ENCODE data around the gene TNS1.

Gene TNS1

DNA sequence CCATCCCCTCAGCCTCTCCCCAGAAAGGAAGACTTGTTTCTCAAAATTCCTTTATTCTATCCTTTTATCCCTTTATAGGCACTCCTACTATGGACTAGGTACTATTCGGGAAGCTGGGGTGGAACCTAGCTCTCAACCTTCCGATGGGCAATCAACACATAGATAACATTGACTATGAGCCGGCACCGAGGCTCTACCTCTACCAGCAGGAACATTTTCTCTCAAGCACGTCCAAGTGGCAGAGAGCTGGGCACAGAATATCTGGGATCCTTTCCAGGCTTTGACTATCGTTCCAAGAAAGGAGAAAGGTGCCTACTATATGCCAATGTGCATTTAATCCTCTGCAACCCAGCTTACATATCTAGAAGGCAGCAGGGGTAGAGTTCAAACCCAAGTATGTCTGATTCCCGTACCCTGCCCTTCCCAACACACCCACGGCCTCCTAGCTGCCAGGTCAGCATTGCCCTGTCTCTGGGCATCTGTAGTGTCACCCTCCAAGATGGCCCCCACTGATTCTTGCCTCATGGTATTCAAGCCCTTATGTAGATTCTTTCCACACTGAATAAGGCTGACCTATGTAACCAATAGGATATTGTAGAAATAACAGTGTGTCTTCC, 28.3 kb downstream of the TNS1 start:
- H3K4me3 ChIP-seq (IDR thresholded peaks at IDR 0.05; ENCODE audit: insufficient read depth, low read depth, low read length) = no peak overlapping the region
- H3K4me1 ChIP-seq (ENCODE audit: low read depth, poor library complexity, severe bottlenecking) = no peaks in the 10 kb centered on the region
- no peaks in the 10 kb centered on the region for H3K27me3 ChIP-seq (ENCODE audit: insufficient read depth, low read depth)
- H3K79me2 ChIP-seq (ENCODE audit: insufficient read depth, low read depth) = no peaks in the 10 kb centered on the region
- no peaks in the 10 kb centered on the region for H3K36me3 ChIP-seq (ENCODE audit: insufficient read depth)
- H3K9ac ChIP-seq = no peak overlapping the region
- H3K27ac ChIP-seq = no peak overlapping the region
- no peak overlapping the region for H3K4me2 ChIP-seq
- no peak overlapping the region for H2AFZ ChIP-seq (ENCODE audit: low read depth)
- no peaks in the 10 kb centered on the region for H4K20me1 ChIP-seq (ENCODE audit: insufficient read depth)
- TF ChIP-seq, protein P1, sequence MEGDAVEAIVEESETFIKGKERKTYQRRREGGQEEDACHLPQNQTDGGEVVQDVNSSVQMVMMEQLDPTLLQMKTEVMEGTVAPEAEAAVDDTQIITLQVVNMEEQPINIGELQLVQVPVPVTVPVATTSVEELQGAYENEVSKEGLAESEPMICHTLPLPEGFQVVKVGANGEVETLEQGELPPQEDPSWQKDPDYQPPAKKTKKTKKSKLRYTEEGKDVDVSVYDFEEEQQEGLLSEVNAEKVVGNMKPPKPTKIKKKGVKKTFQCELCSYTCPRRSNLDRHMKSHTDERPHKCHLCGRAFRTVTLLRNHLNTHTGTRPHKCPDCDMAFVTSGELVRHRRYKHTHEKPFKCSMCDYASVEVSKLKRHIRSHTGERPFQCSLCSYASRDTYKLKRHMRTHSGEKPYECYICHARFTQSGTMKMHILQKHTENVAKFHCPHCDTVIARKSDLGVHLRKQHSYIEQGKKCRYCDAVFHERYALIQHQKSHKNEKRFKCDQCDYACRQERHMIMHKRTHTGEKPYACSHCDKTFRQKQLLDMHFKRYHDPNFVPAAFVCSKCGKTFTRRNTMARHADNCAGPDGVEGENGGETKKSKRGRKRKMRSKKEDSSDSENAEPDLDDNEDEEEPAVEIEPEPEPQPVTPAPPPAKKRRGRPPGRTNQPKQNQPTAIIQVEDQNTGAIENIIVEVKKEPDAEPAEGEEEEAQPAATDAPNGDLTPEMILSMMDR (conservative IDR thresholded peaks at IDR 0.05; ENCODE audit: low read depth, low read length) = no peak

DNA sequence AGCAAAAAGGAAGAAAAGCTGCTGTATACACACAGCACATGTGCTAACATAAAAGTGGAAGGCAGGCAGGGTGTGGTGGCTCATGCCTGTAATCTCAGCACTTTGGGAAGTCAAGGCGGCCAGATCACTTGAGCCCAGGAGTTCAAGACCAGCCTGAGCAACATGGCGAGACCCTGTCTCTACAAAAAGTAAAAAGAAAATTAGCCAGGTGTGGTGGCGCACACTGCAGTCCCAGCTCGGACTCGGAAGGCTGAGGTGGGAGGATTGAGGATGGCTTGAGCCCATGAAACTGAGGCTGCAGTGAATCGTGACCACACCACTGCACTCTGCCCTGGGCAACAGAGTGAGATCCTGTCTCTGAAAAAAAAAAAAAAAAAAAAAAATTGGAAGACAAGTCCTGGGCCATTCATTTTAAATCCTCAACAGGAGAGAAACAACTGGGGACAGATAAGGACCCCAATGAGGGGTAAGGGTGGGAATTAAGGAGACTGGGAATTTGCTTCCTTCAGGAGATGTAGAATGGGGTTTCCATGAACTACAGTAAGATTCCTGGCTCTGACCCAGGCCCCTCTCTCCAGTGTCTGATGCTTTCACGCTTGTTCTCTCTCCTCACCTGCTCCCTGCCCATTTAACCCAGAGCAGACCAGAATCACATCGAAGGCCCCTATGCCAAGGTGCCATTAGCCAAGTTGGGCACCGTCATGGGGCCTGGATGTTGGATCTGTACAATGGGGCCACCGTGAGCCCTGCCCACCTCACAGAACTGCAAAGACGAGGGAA, 29.6 kb downstream of the TNS1 start:
- no peaks in the 10 kb centered on the region for H3K4me1 ChIP-seq (ENCODE audit: low read depth, poor library complexity, severe bottlenecking)
- no peak overlapping the region for H3K27ac ChIP-seq
- H4K20me1 ChIP-seq (ENCODE audit: insufficient read depth) = no peaks in the 10 kb centered on the region
- H3K4me2 ChIP-seq = no peak overlapping the region
- no peaks in the 10 kb centered on the region for H3K27me3 ChIP-seq (ENCODE audit: insufficient read depth, low read depth)
- TF ChIP-seq, protein P1 (conservative IDR thresholded peaks at IDR 0.05; ENCODE audit: low read depth, low read length) = no peak
- no peak overlapping the region for H3K4me3 ChIP-seq (IDR thresholded peaks at IDR 0.05; ENCODE audit: insufficient read depth, low read depth, low read length)
- H2AFZ ChIP-seq (ENCODE audit: low read depth) = no peak overlapping the region
- no peaks in the 10 kb centered on the region for H3K79me2 ChIP-seq (ENCODE audit: insufficient read depth, low read depth)
- no peak overlapping the region for H3K9ac ChIP-seq
- no peaks in the 10 kb centered on the region for H3K36me3 ChIP-seq (ENCODE audit: insufficient read depth)

DNA sequence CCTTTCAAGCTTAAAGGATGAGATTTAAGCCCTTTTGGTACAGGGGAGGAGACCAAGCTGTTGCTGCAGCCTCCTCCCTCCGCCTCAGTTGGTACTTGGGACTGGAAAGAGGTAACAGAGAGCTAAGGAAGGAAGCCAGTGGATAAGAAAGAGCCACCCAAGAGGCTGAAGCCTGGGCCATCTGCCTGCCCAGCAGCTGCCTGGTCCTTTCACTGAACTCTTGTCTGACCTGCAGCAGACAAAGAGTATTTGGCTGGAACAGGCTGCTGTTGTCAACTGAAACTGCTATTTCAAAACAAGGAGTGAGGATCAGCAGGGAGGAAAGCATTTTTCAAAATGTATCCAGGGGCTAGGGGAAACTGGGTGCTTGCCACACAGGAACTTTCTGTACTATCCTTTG, 30.3 kb downstream of the TNS1 start:
- no peak overlapping the region for H3K9ac ChIP-seq
- no peaks in the 10 kb centered on the region for H4K20me1 ChIP-seq (ENCODE audit: insufficient read depth)
- H3K79me2 ChIP-seq (ENCODE audit: insufficient read depth, low read depth) = no peaks in the 10 kb centered on the region

DNA sequence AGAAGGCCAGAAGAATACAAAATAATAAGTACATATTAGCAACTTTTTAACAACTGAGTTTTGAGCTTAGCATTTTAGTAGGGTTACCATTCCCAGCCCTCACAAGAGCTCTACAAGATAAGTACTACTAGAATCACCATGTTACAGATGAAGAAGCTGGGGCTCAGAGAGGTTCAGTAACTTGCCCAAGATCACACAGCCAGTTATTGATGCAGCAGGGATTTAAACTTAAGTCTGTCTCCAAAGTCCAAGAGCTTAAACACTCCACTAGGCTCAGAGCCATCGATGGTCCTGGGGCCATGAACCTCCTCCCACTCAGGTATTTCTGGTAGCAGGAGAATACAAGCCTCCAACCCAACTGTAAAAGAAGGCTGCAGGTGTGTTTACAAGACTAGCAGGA, 30.8 kb downstream of the TNS1 start:
- Histone ChIP-seq H3K79me2 (ENCODE audit: insufficient read depth, low read depth) (no peaks in the 10 kb centered on the region), H4K20me1 (ENCODE audit: insufficient read depth) (no peaks in the 10 kb centered on the region), H3K4me1 (ENCODE audit: low read depth, poor library complexity, severe bottlenecking) (no peaks in the 10 kb centered on the region), H3K4me2 (no peak overlapping the region), H2AFZ (ENCODE audit: low read depth) (no peak overlapping the region), H3K27me3 (ENCODE audit: insufficient read depth, low read depth) (no peaks in the 10 kb centered on the region), H3K27ac (no peak overlapping the region), H3K9ac (no peak overlapping the region), H3K4me3 (IDR thresholded peaks at IDR 0.05; ENCODE audit: insufficient read depth, low read depth, low read length) (no peak overlapping the region), H3K36me3 (ENCODE audit: insufficient read depth) (no peaks in the 10 kb centered on the region)
- TF ChIP-seq, protein P1 (conservative IDR thresholded peaks at IDR 0.05; ENCODE audit: low read depth, low read length) = no peak

More for the DNA sequence above, 30.3 kb downstream of the TNS1 start:
- H3K27ac ChIP-seq = no peak overlapping the region
- no peaks in the 10 kb centered on the region for H3K36me3 ChIP-seq (ENCODE audit: insufficient read depth)
- no peaks in the 10 kb centered on the region for H3K4me1 ChIP-seq (ENCODE audit: low read depth, poor library complexity, severe bottlenecking)
- no peak overlapping the region for H3K4me3 ChIP-seq (IDR thresholded peaks at IDR 0.05; ENCODE audit: insufficient read depth, low read depth, low read length)
- H2AFZ ChIP-seq (ENCODE audit: low read depth) = no peak overlapping the region
- H3K27me3 ChIP-seq (ENCODE audit: insufficient read depth, low read depth) = no peaks in the 10 kb centered on the region
- TF ChIP-seq, protein P1 (conservative IDR thresholded peaks at IDR 0.05; ENCODE audit: low read depth, low read length) = no peak
- H3K4me2 ChIP-seq = no peak overlapping the region

Measured in KMS-11 (cell line).